Pancreas (tissue), 10 donors: ENCODE measurements around the gene FILIP1L. TPM values are rescaled to one million over a fixed set of nuclear protein-coding genes. Genes with fewer than 3 reads are reported as not detected.

ENCODE experiments used
- ATAC-seq, 4 donors: fragments of 200-7000 bp; cut with Tn5 transposase; one replicate each; pipeline versions ENCODE4 v1.8.0 to v1.9.1; 2020; ENCODE audit warnings: mild to moderate bottlenecking in 4 of 4, moderate library complexity in 4 of 4
- DNase-seq, 6 donors: peaks; one replicate each; pipeline ENCODE4 v3.0.0-alpha.2; 2020
- FAIRE-seq: peaks from 2 replicates; lab custom pipeline; 2012; peaks lifted over from hg19 to GRCh38; lab: Jason Lieb, UNC
- H3K27ac ChIP-seq, 4 donors: fragments of 200-600 bp; sonication (generic); 1 replicate in 3 of 4; 2 replicates in 1 of 4; pipeline versions ENCODE4 v1.5.0 to v1.8.0; 2020
- H3K27me3 ChIP-seq, 4 donors: fragments of 200-600 bp; one replicate each; pipeline ENCODE4 v1.8.0; 2021
- H3K36me3 ChIP-seq, 3 donors: fragments of 200-600 bp; sonication (generic) in 1 of 3; one replicate each; pipeline versions ENCODE4 v1.5.0 to v1.8.0; 2020 to 2021
- H3K4me1 ChIP-seq, 3 donors: fragments of 200-600 bp; one replicate each; pipeline ENCODE4 v1.8.0; 2021
- H3K4me3 ChIP-seq, 4 donors: fragments of 200-600 bp; sonication (generic) in 2 of 4; one replicate each; pipeline versions ENCODE4 v1.5.0 to v1.8.0; 2020 to 2021
- H3K9me3 ChIP-seq, 4 donors: fragments of 200-600 bp; one replicate each; pipeline ENCODE4 v1.8.0; 2021
- whole genome bisulfite sequencing, 2 donors: extraction: QIAGEN DNeasy Blood & Tissue Kit; methylation state at CpG; one replicate each; pipeline ENCODE4 v1.1.7; 2013; 5-methylcytosine and 5-hydroxymethylcytosine counted together
- intact Hi-C, 3 donors: fragments of 100-400 bp; cut with DNase I; formaldehyde crosslinking; loops; one replicate each; pipeline versions ENCODE4 v1.11.1 to v1.14.2; 2022
- polyA plus RNA-seq, 2 donors: library from polyadenylated mRNA; stranded (reverse); fragments of 200-250 nt; gene quantifications; one replicate each; pipeline ENCODE4 v1.2.3, GENCODE V29; 2013
- total RNA-seq, 6 donors: library from RNA; stranded (reverse); fragmentation: NEBNext Ultra II Directional in 4 of 6; extraction: Animal tissue kit (Norgen Biotek cat#: 25700) in 4 of 6; gene quantifications; one replicate each; pipeline versions ENCODE4 v1.2.1 to v1.2.4, GENCODE V29; 2021 to 2023
- TF ChIP-seq, protein P1 (sequence below), 4 donors: fragments of 200-600 bp; sonication (generic) in 3 of 4; IDR thresholded peaks; one replicate each; pipeline versions ENCODE4 v1.5.0 to v1.8.0; 2021; ENCODE audit warnings: antibody characterized with exemption in 4 of 4
- donor health status: healthy with polysubstance abuse.
- donor health status: DM: no; HTN: no; CAD: no; lungs with moderate emphysema.
- donor health status: DM: no; HTN: no; CAD: no.
- donor health status: control.
- donor health status: control.
- donor health status: Bipolar disorder and iron deficiency.
- donor health status: DM: yes; HTN: yes; CAD: no.
- donor health status: DM: no; HTN: no; CAD: no.
- donor health status: DM: no; HTN: no; CAD: no.
- donor health status: DM: yes; HTN: yes; CAD: no.

Gene FILIP1L
- total and polyA plus RNA-seq, 8 donors, result 12.5 to 37.7 (median 15.8) TPM

DNA sequence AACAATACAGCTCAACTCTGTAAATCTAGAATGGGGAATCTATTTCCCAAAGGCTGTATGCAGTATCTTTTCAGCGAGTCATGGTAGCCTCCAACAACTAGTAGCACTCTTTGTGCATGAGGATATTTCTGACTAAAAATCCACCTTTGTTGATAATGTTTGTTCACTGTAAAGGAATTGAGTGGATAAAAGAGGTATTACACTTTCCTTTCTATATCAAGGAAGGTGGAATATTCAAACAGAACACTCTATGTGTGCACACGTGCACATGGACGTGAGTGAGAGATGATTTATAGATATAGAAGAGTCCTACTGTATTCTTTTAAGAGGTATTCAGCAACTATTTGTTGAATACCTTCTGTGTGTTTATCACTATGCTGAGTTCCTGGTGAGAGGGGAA lies 228.4 kb downstream of the FILIP1L start:
- H3K36me3 ChIP-seq, result no peaks in the 10 kb centered on the region
- intact Hi-C loops, result no loop called here
- no peaks in the 10 kb centered on the region for H3K9me3 ChIP-seq
- no peak overlapping the region for H3K27ac ChIP-seq
- FAIRE-seq, result no peak
- 95 to 96% methylated on average over 3 of the region's 3 CpGs for WGBS, 2 donors
- TF ChIP-seq, protein P1, sequence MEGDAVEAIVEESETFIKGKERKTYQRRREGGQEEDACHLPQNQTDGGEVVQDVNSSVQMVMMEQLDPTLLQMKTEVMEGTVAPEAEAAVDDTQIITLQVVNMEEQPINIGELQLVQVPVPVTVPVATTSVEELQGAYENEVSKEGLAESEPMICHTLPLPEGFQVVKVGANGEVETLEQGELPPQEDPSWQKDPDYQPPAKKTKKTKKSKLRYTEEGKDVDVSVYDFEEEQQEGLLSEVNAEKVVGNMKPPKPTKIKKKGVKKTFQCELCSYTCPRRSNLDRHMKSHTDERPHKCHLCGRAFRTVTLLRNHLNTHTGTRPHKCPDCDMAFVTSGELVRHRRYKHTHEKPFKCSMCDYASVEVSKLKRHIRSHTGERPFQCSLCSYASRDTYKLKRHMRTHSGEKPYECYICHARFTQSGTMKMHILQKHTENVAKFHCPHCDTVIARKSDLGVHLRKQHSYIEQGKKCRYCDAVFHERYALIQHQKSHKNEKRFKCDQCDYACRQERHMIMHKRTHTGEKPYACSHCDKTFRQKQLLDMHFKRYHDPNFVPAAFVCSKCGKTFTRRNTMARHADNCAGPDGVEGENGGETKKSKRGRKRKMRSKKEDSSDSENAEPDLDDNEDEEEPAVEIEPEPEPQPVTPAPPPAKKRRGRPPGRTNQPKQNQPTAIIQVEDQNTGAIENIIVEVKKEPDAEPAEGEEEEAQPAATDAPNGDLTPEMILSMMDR (IDR thresholded peaks at IDR 0.05), result no peak
- no peak overlapping the region for H3K4me3 ChIP-seq
- no peak for DNase-seq
- no peak for ATAC-seq
- H3K4me1 ChIP-seq, result peaks cover 0 to 3% (median 0%) of the 10 kb centered on the region in 3 donors
- H3K27me3 ChIP-seq, result no peaks in the 10 kb centered on the region

DNA sequence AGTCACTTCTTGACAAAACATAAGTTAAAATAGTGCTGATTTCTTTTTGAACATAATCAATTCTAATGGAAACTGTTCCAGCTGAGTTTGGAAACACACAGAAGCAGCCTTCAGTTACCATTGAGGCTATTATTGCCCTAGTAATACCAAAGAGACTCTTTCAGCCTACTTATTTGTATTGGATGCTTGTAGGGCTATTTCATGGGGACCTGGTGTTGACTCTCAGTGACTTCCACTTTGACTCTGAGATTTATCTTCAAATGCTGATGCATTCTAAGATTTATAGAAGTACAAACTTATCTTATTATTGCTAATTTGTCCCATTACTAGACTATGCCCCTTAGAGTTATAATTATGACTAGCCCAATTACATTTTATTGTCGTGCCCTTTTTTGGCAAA lies 229.2 kb downstream of the FILIP1L start:
- no peak for ATAC-seq
- no peak for FAIRE-seq
- WGBS, 2 donors, result 93 to 100% methylated on average over 1 of the region's 1 CpG
- intact Hi-C loops, result no loop called here
- H3K9me3 ChIP-seq, result no peaks in the 10 kb centered on the region
- no peak overlapping the region for H3K4me3 ChIP-seq
- H3K4me1 ChIP-seq, result peaks cover 0 to 3% (median 0%) of the 10 kb centered on the region in 3 donors
- no peaks in the 10 kb centered on the region for H3K27me3 ChIP-seq
- TF ChIP-seq, protein P1 (IDR thresholded peaks at IDR 0.05), result no peak
- no peaks in the 10 kb centered on the region for H3K36me3 ChIP-seq
- peak overlapping the region in 1 of 4 donors; percentile 28 for H3K27ac ChIP-seq
- DNase-seq, result no peak

DNA sequence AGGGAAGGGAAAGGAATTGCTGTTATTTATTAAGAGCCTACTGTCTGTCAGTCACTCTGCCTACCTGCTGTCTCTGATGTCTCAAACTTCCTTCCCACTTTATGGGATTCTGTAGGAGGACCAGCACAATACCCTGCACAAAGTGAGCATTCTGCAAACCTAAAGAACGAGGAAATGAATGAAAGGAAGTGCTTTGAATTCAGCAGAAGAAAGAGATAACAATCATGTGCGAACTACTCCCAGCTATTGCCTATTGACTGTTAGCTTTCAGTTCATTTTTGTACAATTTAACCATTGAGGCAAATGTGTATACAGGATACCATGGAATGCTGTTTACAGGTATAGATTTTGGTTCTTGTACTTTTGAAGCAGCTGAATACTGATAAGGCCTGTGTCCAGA lies 229.8 kb downstream of the FILIP1L start:
- Histone ChIP-seq H3K27me3 (no peaks in the 10 kb centered on the region), H3K36me3 (no peaks in the 10 kb centered on the region), H3K27ac (peak overlapping the region in 1 of 4 donors; percentile 28), H3K4me3 (no peak overlapping the region), H3K9me3 (no peaks in the 10 kb centered on the region), H3K4me1 (peaks cover 0 to 3% (median 0%) of the 10 kb centered on the region in 3 donors)
- ATAC-seq, result peak in 1 of 4 donors; percentile 14
- WGBS, 2 donors, result 49 to 58% methylated on average over 2 of the region's 2 CpGs
- TF ChIP-seq, protein P1 (IDR thresholded peaks at IDR 0.05), result no peak
- intact Hi-C loops, result no loop called here
- no peak for DNase-seq
- no peak for FAIRE-seq

DNA sequence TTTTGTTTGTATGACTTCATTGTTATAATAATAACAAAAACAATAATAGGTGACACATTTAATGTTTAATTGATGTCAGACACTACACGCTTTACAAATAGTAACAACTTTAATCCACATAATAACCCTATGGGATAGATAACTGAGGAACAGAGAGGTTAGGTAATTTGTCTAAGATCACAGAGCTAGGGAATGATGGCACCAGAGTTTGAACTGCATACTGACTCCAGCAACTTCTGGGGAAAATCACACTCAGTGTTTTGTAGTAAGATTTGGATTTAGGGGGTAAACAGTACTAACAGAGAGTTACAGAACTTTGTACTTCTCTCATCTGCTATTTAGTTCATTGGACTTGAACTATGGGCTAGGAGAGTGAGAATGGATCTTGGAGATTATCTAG lies 230.6 kb downstream of the FILIP1L start:
- Histone ChIP-seq H3K27ac (no peak overlapping the region), H3K4me1 (peaks cover 0 to 3% (median 0%) of the 10 kb centered on the region in 3 donors), H3K4me3 (no peak overlapping the region), H3K27me3 (no peaks in the 10 kb centered on the region), H3K36me3 (no peaks in the 10 kb centered on the region), H3K9me3 (no peaks in the 10 kb centered on the region)
- 95% methylated on average over 1 of the region's 1 CpG for WGBS, 2 donors
- FAIRE-seq, result no peak
- no peak for DNase-seq
- intact Hi-C loops, result no loop called here
- ATAC-seq, result no peak
- TF ChIP-seq, protein P1 (IDR thresholded peaks at IDR 0.05), result no peak

DNA sequence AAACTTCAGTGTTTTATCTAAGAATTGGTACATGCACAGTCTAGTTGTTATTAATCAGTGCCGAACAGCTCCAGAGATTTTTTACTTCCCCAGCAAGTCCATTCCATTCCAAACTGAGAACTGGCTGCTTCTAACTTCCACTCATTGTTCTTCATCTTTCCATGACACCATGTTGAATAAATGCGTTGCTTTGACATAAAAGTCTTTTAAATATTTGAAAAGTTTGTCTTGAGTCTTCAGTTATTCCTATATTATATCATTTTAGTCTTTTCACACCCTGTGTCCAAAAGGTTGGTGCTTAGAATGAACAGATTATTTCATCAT lies 231.2 kb downstream of the FILIP1L start:
- Histone ChIP-seq H3K27ac (no peak overlapping the region), H3K36me3 (no peaks in the 10 kb centered on the region), H3K9me3 (no peaks in the 10 kb centered on the region), H3K27me3 (no peaks in the 10 kb centered on the region), H3K4me3 (no peak overlapping the region), H3K4me1 (peaks cover 0 to 3% (median 0%) of the 10 kb centered on the region in 3 donors)
- WGBS, 2 donors, result 90 to 95% methylated on average over 2 of the region's 2 CpGs
- no peak for ATAC-seq
- TF ChIP-seq, protein P1 (IDR thresholded peaks at IDR 0.05), result no peak
- intact Hi-C loops, result no loop called here
- DNase-seq, result no peak
- no peak for FAIRE-seq
